ENCODE data around the gene ABCA7. TPM values are rescaled to one million over a fixed set of nuclear protein-coding genes. Genes with fewer than 3 reads are reported as not detected.
A peak's percentile ranks its signal among the peaks of the same experiment; 100 is the strongest.

Gene ABCA7
- total and polyA plus RNA-seq, 3 experiments from 2014 or later: 14.1 to 39.5 (median 33.8) TPM

- peak overlapping the region; percentile 63 to 95 (median 75) for H3K4me3 Mint-ChIP-seq
Measured at GRCh38 chr19:1076046-1076386, 36.1 kb downstream of the ABCA7 start.

GRCh38 chr19:1076951-1077350 lies 37.0 kb downstream of the ABCA7 start:
- Histone ChIP-seq H3K27ac (ENCODE audit: low read depth, low read length) (peak overlapping the region; percentile 91), H3K27me3 (ENCODE audit: insufficient read depth, low read length, poor library complexity, severe bottlenecking) (no peaks in the 10 kb centered on the region), H3K4me3 (ENCODE audit: low read length) (peak overlapping the region; percentile 85), H3K4me1 (ENCODE audit: insufficient read depth, low read length) (peaks cover 85% of the 10 kb centered on the region), H3K36me3 (ENCODE audit: insufficient read depth, low read length) (peaks cover 63% of the 10 kb centered on the region), H3K9me3 (ENCODE audit: low read length) (no peaks in the 10 kb centered on the region)
- peaks cover 13 to 75% (median 13%) of the 10 kb centered on the region in 3 donors for H3K36me3 Mint-ChIP-seq
- no peaks in the 10 kb centered on the region for H3K9me3 Mint-ChIP-seq
- H3K4me3 Mint-ChIP-seq: peak overlapping the region; percentile 83 to 95 (median 86)
- ChIA-PET POLR2A (interaction anchor here (0.6 to 18.2 kb wide), 12 partner anchors 5 to 416 kb away, joined by 3 to 737 read pairs (median 10); partner anchors contain the start of genes ABCA7, ARHGAP45, CIRBP and CNN2), CTCF (interaction anchor here (0.7 to 18.7 kb wide), 8 partner anchors 10 to 189 kb away, joined by 3 to 264 read pairs (median 8); partner anchors contain the start of genes ARHGAP45 and CNN2)
- H3K4me1 Mint-ChIP-seq: peaks cover 40 to 77% (median 41%) of the 10 kb centered on the region in 3 donors
- peak; percentile 89 to 98 (median 96) for DNase-seq
- H3K27ac Mint-ChIP-seq: peak overlapping the region; percentile 89 to 100 (median 97)
- H3K27me3 Mint-ChIP-seq: peaks cover 0 to 6% of the 10 kb centered on the region in 2 donors

More at GRCh38 chr19:1076046-1076386, 36.1 kb downstream of the ABCA7 start:
- Mint-ChIP-seq H3K9me3 (no peaks in the 10 kb centered on the region), H3K36me3 (peaks cover 16 to 72% (median 16%) of the 10 kb centered on the region in 3 donors), H3K4me1 (peaks cover 43 to 74% (median 44%) of the 10 kb centered on the region in 3 donors), H3K27me3 (peaks cover 0 to 6% of the 10 kb centered on the region in 2 donors), H3K27ac (peak overlapping the region; percentile 89 to 100 (median 97))
- Histone ChIP-seq H3K4me3 (ENCODE audit: low read length) (peak overlapping the region; percentile 8), H3K27me3 (ENCODE audit: insufficient read depth, low read length, poor library complexity, severe bottlenecking) (no peaks in the 10 kb centered on the region), H3K9me3 (ENCODE audit: low read length) (no peaks in the 10 kb centered on the region), H3K36me3 (ENCODE audit: insufficient read depth, low read length) (peaks cover 55% of the 10 kb centered on the region), H3K4me1 (ENCODE audit: insufficient read depth, low read length) (peaks cover 82% of the 10 kb centered on the region), H3K27ac (ENCODE audit: low read depth, low read length) (peak overlapping the region; percentile 11)
- POLR2A ChIA-PET: interaction anchor here (0.7 to 18.2 kb wide), 10 partner anchors 4 to 193 kb away, joined by 3 to 737 read pairs (median 14); partner anchors contain the start of genes ABCA7, ARHGAP45, CIRBP and CNN2
- CTCF ChIA-PET: interaction anchor here (1.3 to 18.7 kb wide), 9 partner anchors 10 to 213 kb away, joined by 3 to 264 read pairs (median 7); partner anchors contain the start of gene ARHGAP45
- DNase-seq: no peak

- Histone ChIP-seq H3K4me1 (ENCODE audit: insufficient read depth, low read length) (peaks cover 78% of the 10 kb centered on the region), H3K27me3 (ENCODE audit: insufficient read depth, low read length, poor library complexity, severe bottlenecking) (no peaks in the 10 kb centered on the region), H3K36me3 (ENCODE audit: insufficient read depth, low read length) (peaks cover 59% of the 10 kb centered on the region), H3K27ac (ENCODE audit: low read depth, low read length) (peak overlapping the region; percentile 9), H3K4me3 (ENCODE audit: low read length) (peak overlapping the region; percentile 47), H3K9me3 (ENCODE audit: low read length) (no peaks in the 10 kb centered on the region)
- Mint-ChIP-seq H3K4me1 (peaks cover 33 to 70% (median 39%) of the 10 kb centered on the region in 3 donors), H3K27ac (peak overlapping the region; percentile 37 to 100 (median 86)), H3K4me3 (peak overlapping the region; percentile 61 to 95 (median 83)), H3K9me3 (no peaks in the 10 kb centered on the region), H3K36me3 (peaks cover 10 to 74% (median 12%) of the 10 kb centered on the region in 3 donors), H3K27me3 (peaks cover 0 to 6% of the 10 kb centered on the region in 2 donors)
- POLR2A ChIA-PET: interaction anchor here (1.0 to 18.2 kb wide), 6 partner anchors 3 to 189 kb away, joined by 3 to 737 read pairs (median 74); partner anchors contain the start of genes ABCA7, ARHGAP45, CIRBP and CNN2
- DNase-seq: peak in 4 of 5 donors; percentile 44 to 82 (median 60)
- CTCF ChIA-PET: interaction anchor here (1.1 to 18.7 kb wide), 6 partner anchors 8 to 58 kb away, joined by 3 to 264 read pairs (median 6); partner anchors contain the start of gene ARHGAP45
Measured at GRCh38 chr19:1079566-1080111, 39.7 kb downstream of the ABCA7 start.

GRCh38 chr19:1080360-1081161 lies 40.7 kb downstream of the ABCA7 start:
- ChIA-PET POLR2A (interaction anchor here (0.6 to 18.2 kb wide), 11 partner anchors 2 to 189 kb away, joined by 3 to 737 read pairs (median 4); partner anchors contain the start of genes ABCA7, ARHGAP45, CIRBP and CNN2), CTCF (interaction anchor here (1.1 to 18.7 kb wide), 9 partner anchors 7 to 59 kb away, joined by 3 to 264 read pairs (median 4); partner anchors contain the start of genes ABCA7 and ARHGAP45)
- no peak overlapping the region for H3K4me3 ChIP-seq (ENCODE audit: low read length)
- Mint-ChIP-seq H3K4me3 (peak overlapping the region in 5 of 7 donors; percentile 29 to 69 (median 44)), H3K4me1 (peaks cover 39 to 75% (median 45%) of the 10 kb centered on the region in 3 donors), H3K36me3 (peaks cover 8 to 79% (median 10%) of the 10 kb centered on the region in 3 donors), H3K27ac (peak overlapping the region in 7 of 8 donors; percentile 21 to 82 (median 61)), H3K27me3 (peaks cover 0 to 7% of the 10 kb centered on the region in 2 donors), H3K9me3 (no peaks in the 10 kb centered on the region)
- no peaks in the 10 kb centered on the region for H3K27me3 ChIP-seq (ENCODE audit: insufficient read depth, low read length, poor library complexity, severe bottlenecking)
- H3K4me1 ChIP-seq (ENCODE audit: insufficient read depth, low read length): peaks cover 70% of the 10 kb centered on the region
- H3K9me3 ChIP-seq (ENCODE audit: low read length): no peaks in the 10 kb centered on the region
- H3K27ac ChIP-seq (ENCODE audit: low read depth, low read length): no peak overlapping the region
- peaks cover 62% of the 10 kb centered on the region for H3K36me3 ChIP-seq (ENCODE audit: insufficient read depth, low read length)
- DNase-seq: peak in 2 of 5 donors; percentile 27 to 53

GRCh38 chr19:1081301-1082164 lies 41.6 kb downstream of the ABCA7 start:
- peaks cover 32 to 76% (median 36%) of the 10 kb centered on the region in 3 donors for H3K4me1 Mint-ChIP-seq
- H3K27me3 ChIP-seq (ENCODE audit: insufficient read depth, low read length, poor library complexity, severe bottlenecking): no peaks in the 10 kb centered on the region
- H3K27me3 Mint-ChIP-seq: peaks cover 0 to 7% of the 10 kb centered on the region in 2 donors
- H3K4me3 ChIP-seq (ENCODE audit: low read length): no peak overlapping the region
- peak in 1 of 5 donors; percentile 56 for DNase-seq
- H3K36me3 ChIP-seq (ENCODE audit: insufficient read depth, low read length): peaks cover 61% of the 10 kb centered on the region
- POLR2A ChIA-PET: interaction anchor here (0.6 to 18.2 kb wide), 10 partner anchors 9 to 224 kb away, joined by 3 to 737 read pairs (median 4); partner anchors contain the start of genes ABCA7, ARHGAP45 and CNN2
- no peaks in the 10 kb centered on the region for H3K9me3 ChIP-seq (ENCODE audit: low read length)
- no peaks in the 10 kb centered on the region for H3K9me3 Mint-ChIP-seq
- peak overlapping the region; percentile 75 to 93 (median 82) for H3K27ac Mint-ChIP-seq
- peaks cover 66% of the 10 kb centered on the region for H3K4me1 ChIP-seq (ENCODE audit: insufficient read depth, low read length)
- peak overlapping the region; percentile 24 for H3K27ac ChIP-seq (ENCODE audit: low read depth, low read length)
- H3K4me3 Mint-ChIP-seq: peak overlapping the region; percentile 39 to 90 (median 57)
- CTCF ChIA-PET: interaction anchor here (1.4 to 18.7 kb wide), 7 partner anchors 6 to 54 kb away, joined by 3 to 264 read pairs (median 7); partner anchors contain the start of gene ARHGAP45
- H3K36me3 Mint-ChIP-seq: peaks cover 2 to 80% (median 3%) of the 10 kb centered on the region in 3 donors

GRCh38 chr19:1082165-1082927 lies 42.4 kb downstream of the ABCA7 start:
- POLR2A ChIA-PET: interaction anchor here (0.6 to 18.2 kb wide), 9 partner anchors 8 to 225 kb away, joined by 3 to 737 read pairs (median 5); partner anchors contain the start of genes ABCA7, ARHGAP45 and CNN2
- H3K9me3 ChIP-seq (ENCODE audit: low read length): no peaks in the 10 kb centered on the region
- peak; percentile 84 to 91 (median 85) for DNase-seq
- H3K4me1 Mint-ChIP-seq: peaks cover 27 to 71% (median 31%) of the 10 kb centered on the region in 3 donors
- CTCF ChIA-PET: interaction anchor here (0.8 to 18.7 kb wide), 8 partner anchors 5 to 55 kb away, joined by 3 to 264 read pairs (median 10); partner anchors contain the start of gene ARHGAP45
- peaks cover 0 to 5% of the 10 kb centered on the region in 2 donors for H3K27me3 Mint-ChIP-seq
- H3K4me3 Mint-ChIP-seq: peak overlapping the region; percentile 39 to 90 (median 57)
- peaks cover 0 to 75% (median 0%) of the 10 kb centered on the region in 3 donors for H3K36me3 Mint-ChIP-seq
- H3K9me3 Mint-ChIP-seq: no peaks in the 10 kb centered on the region
- H3K36me3 ChIP-seq (ENCODE audit: insufficient read depth, low read length): peaks cover 61% of the 10 kb centered on the region
- no peak overlapping the region for H3K4me3 ChIP-seq (ENCODE audit: low read length)
- H3K27ac Mint-ChIP-seq: peak overlapping the region; percentile 43 to 93 (median 82)
- H3K27me3 ChIP-seq (ENCODE audit: insufficient read depth, low read length, poor library complexity, severe bottlenecking): no peaks in the 10 kb centered on the region
- H3K4me1 ChIP-seq (ENCODE audit: insufficient read depth, low read length): peaks cover 67% of the 10 kb centered on the region
- no peak overlapping the region for H3K27ac ChIP-seq (ENCODE audit: low read depth, low read length)

Data from CD8-positive, alpha-beta memory T cell (primary cell).